ENCODE data around the gene CDK14.

Gene CDK14

DNA sequence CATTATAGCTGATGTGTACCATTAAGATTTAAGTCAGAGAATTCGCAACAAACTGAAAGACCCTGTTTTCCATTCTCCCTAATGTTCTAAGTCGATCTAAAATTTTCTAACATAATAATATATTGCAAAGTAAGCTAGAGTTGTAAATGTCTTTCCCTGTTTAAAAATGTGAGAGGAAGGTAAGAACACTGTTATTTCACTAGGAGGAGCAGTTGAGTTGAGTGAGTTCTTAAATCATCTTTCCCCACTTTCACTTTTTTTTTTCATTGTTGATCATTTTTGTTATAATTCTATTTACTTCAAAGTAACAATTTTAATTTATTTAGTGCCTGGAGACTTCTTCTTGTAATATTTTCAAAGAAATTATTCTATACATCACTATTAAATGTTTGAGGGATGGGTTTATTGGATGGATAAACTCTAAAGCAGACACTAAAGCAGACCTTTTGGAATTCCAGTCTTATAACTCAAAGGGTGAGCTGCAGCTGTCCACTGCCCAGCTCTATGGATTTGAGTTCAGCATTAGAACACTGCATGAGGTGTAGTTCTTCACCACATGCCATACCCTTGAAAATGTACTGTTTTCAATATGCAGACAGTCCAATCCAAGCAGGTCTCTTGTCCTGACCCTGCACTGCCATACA, 486.9 kb downstream of the CDK14 start:
- in situ Hi-C loops (cut with MboI; ENCODE audit: low sequenced_read_pairs) = no loop called here

- in situ Hi-C loops (cut with MboI; ENCODE audit: low sequenced_read_pairs) = no loop called here
These were observed 487.9 kb downstream of the CDK14 start for GRCh38 chr7:91083855-91084644.

DNA sequence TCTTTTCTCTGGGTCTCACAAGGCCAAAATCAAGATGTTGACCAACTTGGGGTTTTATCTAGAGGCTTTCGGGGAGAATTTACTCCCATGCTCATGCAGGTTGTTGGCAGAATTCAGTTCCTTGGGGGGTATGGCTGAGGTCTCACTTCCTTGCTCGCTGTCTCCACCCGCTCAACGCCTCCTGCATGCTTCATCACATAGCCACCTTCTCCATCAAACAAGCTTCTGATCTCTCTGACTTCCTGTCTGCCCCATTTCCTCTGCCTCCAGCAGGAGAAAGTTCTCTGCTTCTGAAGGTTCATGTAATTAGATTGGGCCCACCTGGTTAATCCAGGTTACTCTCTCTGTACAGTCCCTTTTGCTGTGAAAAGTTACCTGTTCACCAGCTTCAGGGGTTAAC, 489.1 kb downstream of the CDK14 start:
- in situ Hi-C loops (cut with MboI; ENCODE audit: low sequenced_read_pairs) = no loop called here

DNA sequence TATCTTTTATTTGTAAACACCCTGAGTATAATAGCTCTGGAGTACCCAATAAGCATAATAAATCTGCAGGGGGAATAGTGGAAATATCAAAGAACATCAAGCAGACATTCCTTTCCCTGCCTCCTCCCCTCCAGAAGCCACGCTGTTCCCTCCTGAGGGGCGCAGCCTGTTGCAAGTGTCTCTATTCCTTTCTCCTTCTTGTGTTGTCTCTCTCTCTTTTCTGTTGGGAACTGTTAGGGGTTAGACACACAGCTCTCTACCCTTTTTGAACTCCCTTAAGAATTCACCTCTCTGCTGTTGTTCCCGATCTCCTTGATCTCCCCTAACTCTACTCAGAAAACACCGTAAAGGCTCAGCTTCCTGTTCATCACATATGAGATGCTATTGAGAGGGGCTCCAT, 490.1 kb downstream of the CDK14 start:
- in situ Hi-C loops (cut with MboI; ENCODE audit: low sequenced_read_pairs) = no loop called here

DNA sequence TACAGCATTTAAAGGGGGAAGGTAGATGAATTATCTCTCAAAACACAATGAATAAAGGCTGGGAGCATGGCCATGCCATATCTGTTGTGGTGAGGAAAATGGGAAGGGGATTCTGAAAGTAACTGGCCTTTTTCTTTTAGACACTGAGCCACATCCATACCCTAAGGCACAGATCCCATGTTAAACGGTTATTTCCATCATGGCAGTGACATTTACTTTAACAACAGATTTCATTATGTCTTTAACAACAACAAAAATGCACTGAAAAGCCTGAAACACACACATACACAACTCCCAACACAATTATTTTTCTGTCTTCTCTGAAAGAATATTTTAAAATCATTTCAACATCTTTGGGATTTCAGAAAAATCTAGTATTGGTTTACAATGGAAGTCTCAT, 492.0 kb downstream of the CDK14 start:
- in situ Hi-C loops (cut with MboI; ENCODE audit: low sequenced_read_pairs) = no loop called here

DNA sequence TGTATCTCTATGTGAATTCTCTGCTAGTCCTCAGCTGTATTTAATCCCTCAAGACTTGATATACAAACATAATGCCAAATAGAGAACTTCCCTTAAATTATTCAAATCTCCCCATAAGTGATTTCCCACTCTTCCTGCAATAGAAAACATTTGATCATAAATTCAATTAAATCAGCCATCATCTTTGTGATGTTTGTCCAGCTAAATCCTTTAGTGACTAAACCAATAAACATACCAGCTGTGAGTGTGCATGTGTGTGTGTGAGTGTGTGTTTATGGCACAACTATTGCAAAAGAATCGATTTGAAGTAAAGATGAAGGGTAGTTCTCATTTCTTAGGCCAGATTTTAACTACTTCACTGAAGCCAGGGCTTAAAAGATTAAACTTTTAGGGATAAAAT, 492.6 kb downstream of the CDK14 start:
- in situ Hi-C loops (cut with MboI; ENCODE audit: low sequenced_read_pairs) = no loop called here

DNA sequence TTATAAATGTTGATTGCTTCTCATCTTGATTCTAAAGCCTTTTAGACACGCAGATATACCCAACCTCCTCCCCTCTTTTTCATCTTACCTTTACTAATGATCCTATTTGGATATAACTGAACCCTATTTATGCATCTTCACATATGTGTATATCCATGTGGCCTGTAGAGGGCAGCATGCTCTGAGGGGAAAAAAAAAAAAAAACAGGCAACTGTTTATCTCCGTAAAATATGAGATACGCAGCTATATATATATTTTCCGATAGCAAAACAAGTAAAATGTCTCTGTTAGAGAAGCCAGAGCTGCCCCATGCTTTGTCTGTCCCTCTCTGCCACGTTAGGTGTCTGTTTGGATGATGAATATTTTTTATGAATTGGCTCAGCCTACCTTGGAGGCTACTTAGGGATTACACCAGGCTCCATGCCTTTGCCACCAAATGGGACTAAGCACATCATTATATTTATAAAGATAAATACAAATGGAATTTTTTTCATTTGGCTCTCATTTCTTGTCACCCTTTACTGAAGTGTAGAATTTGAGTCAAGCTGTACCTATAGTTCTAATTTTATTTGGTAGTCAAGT, 493.4 kb downstream of the CDK14 start:
- in situ Hi-C loops (cut with MboI; ENCODE audit: low sequenced_read_pairs) = no loop called here

DNA sequence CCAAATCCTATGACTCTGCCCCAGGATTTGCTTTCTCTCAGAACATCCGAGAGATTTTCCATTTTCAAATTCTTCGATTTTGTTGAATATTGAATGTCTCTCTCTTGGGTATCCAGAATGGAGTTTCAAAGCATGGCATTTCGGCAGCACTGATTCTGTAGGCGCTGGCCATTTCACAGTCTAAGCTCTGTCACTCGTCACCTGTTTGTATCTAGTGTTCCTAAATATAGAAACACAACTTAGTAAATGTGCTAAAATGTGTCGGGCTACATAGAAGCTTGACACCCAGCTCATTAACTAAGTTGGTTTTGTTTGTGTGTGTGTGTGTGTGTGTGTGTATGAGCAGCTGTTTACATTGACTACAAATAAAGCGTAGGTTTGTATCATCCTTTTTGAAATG, 494.6 kb downstream of the CDK14 start:
- in situ Hi-C loops (cut with MboI; ENCODE audit: low sequenced_read_pairs) = no loop called here

DNA sequence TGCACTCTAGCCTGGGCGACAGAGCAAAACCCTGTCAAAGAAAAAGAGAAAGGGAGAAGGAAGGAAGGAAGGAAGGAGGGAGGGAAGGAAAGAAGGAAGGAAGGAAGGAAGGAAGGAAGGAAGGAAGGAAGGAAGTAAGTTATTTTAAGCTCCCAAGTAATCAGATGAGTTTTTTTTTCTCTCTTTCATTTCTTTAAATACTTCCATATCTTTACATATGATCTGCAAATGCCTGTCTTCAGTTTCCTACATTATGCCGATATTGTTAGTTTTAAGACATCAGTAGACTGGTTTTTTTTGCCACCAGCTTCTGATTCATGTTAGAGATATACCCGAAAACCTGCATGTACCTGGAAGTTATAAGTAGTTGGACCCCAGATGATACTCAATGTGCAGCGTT, 495.5 kb downstream of the CDK14 start:
- in situ Hi-C loops (cut with MboI; ENCODE audit: low sequenced_read_pairs) = no loop called here

DNA sequence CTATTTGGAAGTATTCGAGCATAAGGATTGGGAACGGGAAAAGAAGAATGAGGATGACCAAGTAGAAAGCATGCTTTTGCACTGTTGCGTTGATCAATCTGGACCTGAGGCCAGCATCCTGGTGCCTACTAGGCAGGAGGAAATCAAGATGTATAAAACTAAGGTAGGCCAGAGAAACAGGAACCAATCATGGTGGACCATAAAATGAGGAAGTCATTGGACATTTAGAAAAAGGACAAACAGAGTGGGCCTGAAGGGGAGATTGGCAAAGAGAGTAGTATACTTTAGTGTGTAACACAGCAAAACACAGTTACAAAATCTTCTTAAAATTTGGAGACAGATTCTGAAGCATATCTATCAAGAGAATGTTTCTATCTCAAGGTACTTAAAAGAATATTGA, 497.1 kb downstream of the CDK14 start:
- in situ Hi-C loops (cut with MboI; ENCODE audit: low sequenced_read_pairs) = no loop called here

DNA sequence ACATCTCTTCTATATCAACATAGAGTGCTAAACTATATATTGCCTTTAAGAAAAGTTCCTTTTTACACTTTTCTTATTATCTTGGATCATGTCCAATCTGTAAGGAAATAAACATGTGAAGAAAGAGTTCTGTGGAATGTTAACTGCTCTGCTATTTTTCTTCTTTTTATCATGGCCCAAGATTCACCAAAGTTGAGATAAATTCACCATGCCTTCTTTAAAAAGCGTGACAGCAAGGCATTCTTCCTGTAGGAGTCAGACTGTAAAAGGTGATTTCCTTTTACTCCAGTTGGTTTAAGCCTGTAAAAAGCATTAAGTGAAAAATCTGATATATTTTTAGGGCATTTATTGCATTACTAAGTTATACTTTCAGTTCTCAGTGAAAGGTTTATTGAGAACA, 502.4 kb downstream of the CDK14 start:
- in situ Hi-C loops (cut with MboI; ENCODE audit: low sequenced_read_pairs) = no loop called here

GRCh38 chr7:91103363-91103762, 507.2 kb downstream of the CDK14 start:
- in situ Hi-C loops (cut with MboI; ENCODE audit: low sequenced_read_pairs) = no loop called here

DNA sequence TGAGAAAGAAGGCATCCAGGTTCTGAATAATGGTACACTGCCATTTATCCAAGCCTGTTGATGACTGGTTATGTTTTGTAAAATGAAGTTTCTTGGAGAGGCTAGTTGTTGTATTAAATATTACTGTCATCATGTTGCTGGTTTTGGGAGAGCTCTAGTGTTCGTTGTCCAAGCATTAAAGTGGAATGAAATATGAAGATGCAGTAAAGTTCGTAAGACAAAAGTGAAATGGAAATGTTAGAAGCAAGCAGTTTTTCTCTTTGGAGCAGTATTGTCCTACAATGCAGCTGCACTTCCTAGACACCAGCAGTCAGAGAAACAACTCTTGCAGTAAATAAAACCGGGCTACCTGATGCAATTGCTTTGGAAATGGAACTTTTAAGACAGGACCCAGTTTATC, 511.3 kb downstream of the CDK14 start:
- in situ Hi-C loops (cut with MboI; ENCODE audit: low sequenced_read_pairs) = no loop called here

GRCh38 chr7:91109200-91109599, 513.1 kb downstream of the CDK14 start:
- in situ Hi-C loops (cut with MboI; ENCODE audit: low sequenced_read_pairs) = no loop called here

GRCh38 chr7:91112902-91113341, 516.8 kb downstream of the CDK14 start:
- in situ Hi-C loops (cut with MboI; ENCODE audit: low sequenced_read_pairs) = no loop called here

- in situ Hi-C loops (cut with MboI; ENCODE audit: low sequenced_read_pairs) = no loop called here
These were observed 518.1 kb downstream of the CDK14 start for GRCh38 chr7:91114232-91114631.

DNA sequence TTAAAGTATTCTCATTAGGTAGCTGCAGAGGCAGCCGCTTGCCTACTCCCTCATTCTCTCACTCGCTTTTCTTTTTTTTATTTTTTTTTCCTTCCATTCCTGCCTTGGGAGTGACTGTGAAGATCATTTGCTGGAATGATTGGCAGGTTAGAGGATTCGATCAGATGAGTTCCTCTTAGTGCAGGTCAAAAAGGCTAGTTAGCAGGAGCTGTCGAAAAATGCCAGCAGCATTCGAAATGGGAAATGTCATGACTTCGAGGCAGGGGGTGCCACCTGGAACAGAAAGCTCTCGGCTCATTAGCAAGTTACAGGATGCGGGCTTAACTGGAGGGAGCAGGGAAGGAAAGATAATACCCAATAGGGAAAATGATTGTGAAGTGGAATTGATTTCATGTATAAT, 530.6 kb downstream of the CDK14 start:
- in situ Hi-C loops (cut with MboI; ENCODE audit: low sequenced_read_pairs) = no loop called here

- in situ Hi-C loops (cut with MboI; ENCODE audit: low sequenced_read_pairs) = no loop called here
These were observed 531.2 kb downstream of the CDK14 start for GRCh38 chr7:91127325-91127724.

- in situ Hi-C loops (cut with MboI; ENCODE audit: low sequenced_read_pairs) = no loop called here
These were observed 531.8 kb downstream of the CDK14 start for GRCh38 chr7:91127959-91128358.

GRCh38 chr7:91128683-91129348, 532.7 kb downstream of the CDK14 start:
- in situ Hi-C loops (cut with MboI; ENCODE audit: low sequenced_read_pairs) = no loop called here

- in situ Hi-C loops (cut with MboI; ENCODE audit: low sequenced_read_pairs) = no loop called here
These were observed 539.2 kb downstream of the CDK14 start for GRCh38 chr7:91135300-91135699.

All from hTERT RPE-1 (cell line).